Activated CD8-positive, alpha-beta memory T cell treated with anti-CD3 and anti-CD28 coated beads for 36 hours (primary cell): ENCODE results near the gene SERPINE2. TPM values are rescaled to one million over a fixed set of nuclear protein-coding genes. Genes with fewer than 3 reads are reported as not detected.

Experiments used
- CTCF ChIA-PET: fragments of 350-600 bp; sonication (Branson Sonifier 250); formaldehyde crosslinking; loops from one replicate; lab custom pipeline; 2021; ENCODE audit warnings: antibody characterized with exemption; lab: Charles Lee
- POLR2A ChIA-PET: fragments of 350-600 bp; sonication (Branson Sonifier 250); formaldehyde crosslinking; loops from one replicate; lab custom pipeline; 2021; ENCODE audit warnings: antibody characterized with exemption; lab: Charles Lee
- total RNA-seq, 2 experiments: library from RNA; stranded (reverse); gene quantifications; one replicate each; pipeline ENCODE4 v1.2.3, GENCODE V29; 2021

Gene SERPINE2
- total RNA-seq, 2 experiments from 2014 or later, result 9.9 to 11.6 TPM

- CTCF ChIA-PET, result interaction anchor here (1.2 kb wide), 1 partner anchor 20 kb away, joined by 3 read pairs; no protein-coding TSS in a partner anchor
Measured at GRCh38 chr2:223989856-223990232, 49.2 kb downstream of the SERPINE2 start.

GRCh38 chr2:223989206-223989855, 49.8 kb downstream of the SERPINE2 start:
- ChIA-PET CTCF (interaction anchor here (1.2 kb wide), 1 partner anchor 19 kb away, joined by 3 read pairs; no protein-coding TSS in a partner anchor), POLR2A (no interaction called here)

More at GRCh38 chr2:223989856-223990232, 49.2 kb downstream of the SERPINE2 start:
- POLR2A ChIA-PET, result no interaction called here

GRCh38 chr2:223981241-223981640, 57.8 kb downstream of the SERPINE2 start:
- POLR2A ChIA-PET, result no interaction called here
- CTCF ChIA-PET, result no interaction called here

- ChIA-PET CTCF (no interaction called here), POLR2A (no interaction called here)
Measured at GRCh38 chr2:223980803-223981202, 58.3 kb downstream of the SERPINE2 start.

- ChIA-PET POLR2A (no interaction called here), CTCF (no interaction called here)
Measured at GRCh38 chr2:223980397-223980735, 58.7 kb downstream of the SERPINE2 start.

GRCh38 chr2:223979730-223980396, 59.2 kb downstream of the SERPINE2 start:
- CTCF ChIA-PET, result no interaction called here
- POLR2A ChIA-PET, result no interaction called here

- POLR2A ChIA-PET, result no interaction called here
- CTCF ChIA-PET, result interaction anchor here (0.6 to 1.0 kb wide), 2 partner anchors 11 to 364 kb away, joined by 3 read pairs; no protein-coding TSS in a partner anchor
Measured at GRCh38 chr2:223978451-223978850, 60.6 kb downstream of the SERPINE2 start.

GRCh38 chr2:223976635-223977226, 62.4 kb downstream of the SERPINE2 start:
- CTCF ChIA-PET, result no interaction called here

GRCh38 chr2:223973606-223974005, 65.5 kb downstream of the SERPINE2 start:
- ChIA-PET CTCF (no interaction called here), POLR2A (no interaction called here)

More at GRCh38 chr2:223976635-223977226, 62.4 kb downstream of the SERPINE2 start:
- POLR2A ChIA-PET, result no interaction called here

- POLR2A ChIA-PET, result no interaction called here
- CTCF ChIA-PET, result interaction anchor here (4.7 kb wide), 1 partner anchor 311 kb away, joined by 33 read pairs; no protein-coding TSS in a partner anchor
Measured at GRCh38 chr2:223972656-223973102, 66.4 kb downstream of the SERPINE2 start.

- CTCF ChIA-PET, result interaction anchor here (3.9 to 4.7 kb wide), 2 partner anchors 22 to 312 kb away, joined by 22 to 33 read pairs; no protein-coding TSS in a partner anchor
- POLR2A ChIA-PET, result no interaction called here
Measured at GRCh38 chr2:223971731-223972130, 67.4 kb downstream of the SERPINE2 start.

GRCh38 chr2:223970343-223971128, 68.5 kb downstream of the SERPINE2 start:
- ChIA-PET POLR2A (interaction anchor here (0.6 kb wide), 1 partner anchor 190 kb away, joined by 3 read pairs; no protein-coding TSS in a partner anchor), CTCF (interaction anchor here (0.7 to 4.7 kb wide), 9 partner anchors 10 to 398 kb away, joined by 3 to 33 read pairs (median 4); partner anchors contain the start of genes SERPINE2 and WDFY1)

- CTCF ChIA-PET, result interaction anchor here (1.1 to 4.7 kb wide), 7 partner anchors 19 to 316 kb away, joined by 3 to 33 read pairs (median 4); partner anchors contain the start of genes SERPINE2 and WDFY1
- POLR2A ChIA-PET, result no interaction called here
Measured at GRCh38 chr2:223969856-223970255, 69.2 kb downstream of the SERPINE2 start.

- CTCF ChIA-PET, result interaction anchor here (1.5 to 4.7 kb wide), 4 partner anchors 24 to 317 kb away, joined by 4 to 33 read pairs (median 14); no protein-coding TSS in a partner anchor
- POLR2A ChIA-PET, result no interaction called here
Measured at GRCh38 chr2:223969315-223969714, 69.8 kb downstream of the SERPINE2 start.

- CTCF ChIA-PET, result interaction anchor here (1.4 to 3.9 kb wide), 2 partner anchors 10 to 26 kb away, joined by 3 to 22 read pairs; no protein-coding TSS in a partner anchor
- POLR2A ChIA-PET, result no interaction called here
Measured at GRCh38 chr2:223967981-223968380, 71.1 kb downstream of the SERPINE2 start.

- ChIA-PET POLR2A (no interaction called here), CTCF (no interaction called here)
Measured at GRCh38 chr2:223959688-223960087, 79.4 kb downstream of the SERPINE2 start.

GRCh38 chr2:223957092-223957851, 81.8 kb downstream of the SERPINE2 start, which contains the start of gene MRPL44:
TSS of gene MRPL44 (plus strand) at chr2:223957463. CDS start at chr2:223957473, 10 bp downstream.
- ChIA-PET POLR2A (interaction anchor here (0.9 to 1.2 kb wide), 2 partner anchors 12 to 196 kb away, joined by 3 to 4 read pairs; partner anchors contain the start of gene WDFY1), CTCF (interaction anchor here (1.0 kb wide), 1 partner anchor 196 kb away, joined by 3 read pairs; no protein-coding TSS in a partner anchor)

GRCh38 chr2:223956300-223956699, 82.8 kb downstream of the SERPINE2 start:
- ChIA-PET POLR2A (interaction anchor here (0.8 kb wide), 1 partner anchor 12 kb away, joined by 4 read pairs; the partner anchor contains the start of gene WDFY1), CTCF (no interaction called here)
